Parathyroid adenoma (tissue), 2 donors: ENCODE data around the gene METTL23.

Experiments
- H2AFZ ChIP-seq: fragments of 300-600 bp; sonication (generic); one replicate; pipeline ENCODE4 v1.7.0; 2017; ENCODE audit warnings: antibody characterized with exemption, mild to moderate bottlenecking
- H3K27ac ChIP-seq: fragments of 300-600 bp; sonication (generic); one replicate; pipeline ENCODE4 v1.7.0; 2017
- H3K27me3 ChIP-seq: fragments of 300-600 bp; sonication (generic); one replicate; pipeline ENCODE4 v1.7.0; 2017; ENCODE audit warnings: low read length; ENCODE audit not compliant: control insufficient read depth, insufficient read depth
- H3K36me3 ChIP-seq: fragments of 300-600 bp; sonication (generic); one replicate; pipeline ENCODE4 v1.7.0; 2017; ENCODE audit warnings: low read length; ENCODE audit not compliant: control insufficient read depth, insufficient read depth
- H3K4me1 ChIP-seq: fragments of 300-600 bp; sonication (generic); one replicate; pipeline ENCODE4 v1.7.0; 2017; ENCODE audit warnings: control low read depth
- H3K4me2 ChIP-seq: fragments of 300-600 bp; sonication (generic); one replicate; pipeline ENCODE4 v1.7.0; 2017; ENCODE audit warnings: low read length
- H3K4me3 ChIP-seq: fragments of 300-600 bp; sonication (generic); one replicate; pipeline ENCODE4 v1.7.0; 2017; ENCODE audit warnings: low read depth, low read length
- H3K79me2 ChIP-seq: fragments of 300-600 bp; sonication (generic); one replicate; pipeline ENCODE4 v1.7.0; 2017; ENCODE audit warnings: control low read depth
- H3K9ac ChIP-seq: fragments of 300-600 bp; sonication (generic); one replicate; pipeline ENCODE4 v1.7.0; 2017; ENCODE audit warnings: mild to moderate bottlenecking
- H3K9me3 ChIP-seq: fragments of 300-600 bp; sonication (generic); one replicate; pipeline ENCODE4 v1.7.0; 2017; ENCODE audit warnings: low read length; ENCODE audit not compliant: control insufficient read depth
- TF ChIP-seq, protein P1 (sequence below): fragments of 300-600 bp; sonication (generic); IDR thresholded peaks from one replicate; pipeline ENCODE4 v1.7.0; 2017; ENCODE audit warnings: antibody characterized with exemption, mild to moderate bottlenecking
- donor health status: primary hyperparathyroidism.

Gene METTL23

DNA sequence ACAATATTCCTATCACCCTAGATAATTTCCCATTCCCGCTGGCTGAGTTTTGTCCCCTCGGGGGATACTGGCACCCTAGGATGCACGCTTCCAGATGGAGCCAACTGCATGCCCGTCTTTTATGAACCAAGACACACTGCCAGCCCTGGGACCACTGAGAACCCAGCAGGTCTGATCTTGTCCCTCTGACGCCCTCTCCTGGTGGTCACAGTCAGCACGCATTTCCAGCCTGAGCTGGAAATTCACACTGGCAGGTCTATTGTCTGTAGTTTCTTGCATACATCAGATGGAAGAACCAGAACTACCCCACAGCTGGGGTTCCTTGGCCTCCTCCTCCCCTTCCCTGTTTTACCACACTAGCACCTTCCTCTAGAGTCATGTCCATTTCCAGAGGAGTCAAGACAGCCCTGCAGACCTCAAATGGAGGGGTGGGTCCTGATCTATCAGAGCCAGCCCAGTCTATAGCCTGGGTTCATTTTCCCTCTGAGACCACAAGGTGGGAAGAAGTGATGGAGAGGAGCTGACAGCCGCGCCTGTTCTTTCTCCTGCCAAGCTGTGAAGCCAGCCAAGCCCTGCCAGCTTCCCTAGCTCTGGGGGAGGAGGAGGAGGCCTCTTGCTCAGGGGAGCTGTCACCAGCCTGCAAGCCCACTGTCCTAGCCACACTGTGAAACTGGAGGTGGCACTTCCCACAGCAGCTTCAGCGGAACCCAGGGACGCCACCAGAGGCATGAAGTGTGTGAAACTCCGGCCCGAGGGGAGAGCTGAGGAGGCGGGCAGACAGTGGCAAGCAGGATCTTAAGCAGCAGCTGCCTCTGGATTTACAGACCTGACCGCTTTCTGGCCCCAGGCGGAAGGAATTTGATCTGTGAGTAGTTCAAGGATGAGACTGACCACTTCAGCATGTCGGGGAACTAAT, 45.2 kb upstream of the METTL23 start:
- TF ChIP-seq, protein P1, sequence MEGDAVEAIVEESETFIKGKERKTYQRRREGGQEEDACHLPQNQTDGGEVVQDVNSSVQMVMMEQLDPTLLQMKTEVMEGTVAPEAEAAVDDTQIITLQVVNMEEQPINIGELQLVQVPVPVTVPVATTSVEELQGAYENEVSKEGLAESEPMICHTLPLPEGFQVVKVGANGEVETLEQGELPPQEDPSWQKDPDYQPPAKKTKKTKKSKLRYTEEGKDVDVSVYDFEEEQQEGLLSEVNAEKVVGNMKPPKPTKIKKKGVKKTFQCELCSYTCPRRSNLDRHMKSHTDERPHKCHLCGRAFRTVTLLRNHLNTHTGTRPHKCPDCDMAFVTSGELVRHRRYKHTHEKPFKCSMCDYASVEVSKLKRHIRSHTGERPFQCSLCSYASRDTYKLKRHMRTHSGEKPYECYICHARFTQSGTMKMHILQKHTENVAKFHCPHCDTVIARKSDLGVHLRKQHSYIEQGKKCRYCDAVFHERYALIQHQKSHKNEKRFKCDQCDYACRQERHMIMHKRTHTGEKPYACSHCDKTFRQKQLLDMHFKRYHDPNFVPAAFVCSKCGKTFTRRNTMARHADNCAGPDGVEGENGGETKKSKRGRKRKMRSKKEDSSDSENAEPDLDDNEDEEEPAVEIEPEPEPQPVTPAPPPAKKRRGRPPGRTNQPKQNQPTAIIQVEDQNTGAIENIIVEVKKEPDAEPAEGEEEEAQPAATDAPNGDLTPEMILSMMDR, result peak; percentile 80
- H3K36me3 ChIP-seq, result no peaks in the 10 kb centered on the region
- no peak overlapping the region for H3K27ac ChIP-seq

DNA sequence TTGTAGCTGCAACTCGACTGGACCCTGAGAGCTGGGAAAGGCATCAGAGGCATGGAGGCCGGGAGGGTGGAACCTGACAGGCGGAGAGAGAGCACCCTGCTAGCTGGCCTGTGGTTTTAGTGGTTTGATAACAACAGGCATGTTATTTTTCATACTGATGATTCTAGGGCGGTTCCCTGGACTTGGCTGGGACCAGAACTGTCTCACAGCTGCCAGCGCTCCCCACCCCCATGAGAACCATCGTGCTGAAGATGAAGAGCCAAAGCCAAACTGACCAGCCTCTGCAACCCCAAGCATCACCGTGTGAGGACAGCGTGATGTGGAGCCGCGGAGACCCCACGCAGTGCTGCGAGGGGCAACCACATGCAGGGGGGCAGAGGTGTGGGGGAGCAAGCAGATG, 44.3 kb upstream of the METTL23 start:
- no peak overlapping the region for H3K9ac ChIP-seq
- no peaks in the 10 kb centered on the region for H3K4me1 ChIP-seq
- H3K4me2 ChIP-seq, result no peak overlapping the region
- no peaks in the 10 kb centered on the region for H3K27me3 ChIP-seq
- no peak overlapping the region for H3K4me3 ChIP-seq
- H3K9me3 ChIP-seq, result no peaks in the 10 kb centered on the region
- TF ChIP-seq, protein P1, result no peak
- no peak overlapping the region for H2AFZ ChIP-seq
- no peak overlapping the region for H3K27ac ChIP-seq
- no peaks in the 10 kb centered on the region for H3K36me3 ChIP-seq
- H3K79me2 ChIP-seq, result peaks cover 20% of the 10 kb centered on the region

More for the DNA sequence above, 45.2 kb upstream of the METTL23 start:
- no peak overlapping the region for H3K4me3 ChIP-seq
- H3K9ac ChIP-seq, result no peak overlapping the region
- H3K79me2 ChIP-seq, result peaks cover 16% of the 10 kb centered on the region
- H3K27me3 ChIP-seq, result no peaks in the 10 kb centered on the region
- no peaks in the 10 kb centered on the region for H3K9me3 ChIP-seq
- no peak overlapping the region for H3K4me2 ChIP-seq
- H2AFZ ChIP-seq, result no peak overlapping the region
- no peaks in the 10 kb centered on the region for H3K4me1 ChIP-seq

GRCh38 chr17:76683011-76683755, 43.5 kb upstream of the METTL23 start:
- H3K36me3 ChIP-seq, result no peaks in the 10 kb centered on the region
- H3K4me3 ChIP-seq, result no peak overlapping the region
- no peaks in the 10 kb centered on the region for H3K9me3 ChIP-seq
- H2AFZ ChIP-seq, result no peak overlapping the region
- no peak overlapping the region for H3K9ac ChIP-seq
- H3K4me1 ChIP-seq, result peaks cover 2% of the 10 kb centered on the region
- H3K27ac ChIP-seq, result no peak overlapping the region
- H3K4me2 ChIP-seq, result no peak overlapping the region
- H3K79me2 ChIP-seq, result peaks cover 28% of the 10 kb centered on the region
- H3K27me3 ChIP-seq, result no peaks in the 10 kb centered on the region
- TF ChIP-seq, protein P1, result no peak

DNA sequence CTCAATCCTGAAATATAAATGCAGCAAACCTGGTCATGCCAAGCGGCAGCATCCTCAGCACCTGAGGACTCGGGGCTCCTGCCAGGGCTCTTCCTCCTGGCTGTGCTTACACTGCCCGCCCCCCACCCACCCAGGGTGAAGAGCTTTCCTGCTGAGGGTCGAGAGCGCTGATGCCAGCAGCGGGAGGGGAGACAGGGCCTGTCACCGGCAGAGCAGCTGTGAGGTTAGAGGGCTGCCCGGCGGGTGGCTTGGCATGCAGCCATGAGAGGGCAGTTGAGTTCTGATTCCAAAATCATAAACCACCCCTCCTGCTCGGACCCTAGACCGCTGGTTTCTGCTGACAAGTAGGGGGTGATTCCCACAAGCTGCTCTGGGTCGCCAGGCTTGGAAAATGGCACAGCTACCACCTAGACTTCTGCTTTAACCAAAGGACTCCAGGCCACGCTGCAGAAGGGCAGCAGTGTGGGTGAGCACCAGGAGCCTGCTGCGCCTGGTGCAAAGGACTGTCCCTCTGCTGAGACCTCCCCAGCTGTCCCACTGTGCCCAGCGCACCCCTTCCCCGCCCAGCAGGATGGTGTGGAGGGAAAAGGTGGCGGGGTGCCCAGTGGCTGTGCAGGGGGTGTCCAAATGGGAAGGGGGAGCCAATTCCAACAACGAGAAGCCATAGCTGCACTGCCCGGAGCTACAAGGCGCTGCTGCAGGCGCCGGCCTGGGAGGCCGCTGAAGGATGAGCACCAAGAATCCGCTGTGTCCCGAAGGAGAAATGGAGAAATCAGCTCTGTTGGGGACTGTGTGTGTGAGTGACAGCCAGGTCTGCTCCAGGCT, 42.5 kb upstream of the METTL23 start:
- no peaks in the 10 kb centered on the region for H3K27me3 ChIP-seq
- no peak overlapping the region for H3K4me2 ChIP-seq
- no peaks in the 10 kb centered on the region for H3K36me3 ChIP-seq
- H3K79me2 ChIP-seq, result peaks cover 35% of the 10 kb centered on the region
- H3K9me3 ChIP-seq, result no peaks in the 10 kb centered on the region
- H3K4me1 ChIP-seq, result peaks cover 3% of the 10 kb centered on the region
- no peak overlapping the region for H3K9ac ChIP-seq
- H3K27ac ChIP-seq, result no peak overlapping the region
- H3K4me3 ChIP-seq, result no peak overlapping the region
- TF ChIP-seq, protein P1, result no peak
- no peak overlapping the region for H2AFZ ChIP-seq
